HepG2 (cell line): ENCODE data around the gene ANKRD44. TPM values are rescaled to one million over a fixed set of nuclear protein-coding genes. Genes with fewer than 3 reads are reported as not detected.

Source experiments
- ATAC-seq: fragments of 200-7000 bp; cut with Tn5 transposase; 3 replicates; pipeline ENCODE4 v1.9.1; 2020; ENCODE audit warnings: mild to moderate bottlenecking, moderate library complexity
- BruUV-seq: library from RNA; stranded (reverse); fragments of 400-500 nt; replicated peaks from 2 replicates; lab custom pipeline; 2021; lab: Mats Ljungman, UMichigan
- CTCF ChIA-PET: fragments of 300-600 bp; formaldehyde crosslinking; extraction: SDS; loops from one replicate; lab custom pipeline; 2021; ENCODE audit warnings: low total read pairs, inconsistent platforms, low intra/inter-chr PET ratio; lab: Yijun Ruan, JAX
- POLR2A ChIA-PET: fragments of 350-600 bp; sonication (Branson Sonifier 250); formaldehyde crosslinking; loops from one replicate; lab custom pipeline; 2020; ENCODE audit warnings: antibody characterized with exemption, inconsistent platforms; lab: Yijun Ruan, JAX
- DNase-seq: peaks from one replicate; pipeline ENCODE4 v3.0.0-alpha.2; 2015; ENCODE audit warnings: low spot score
- FAIRE-seq: peaks from 3 replicates; lab custom pipeline; 2011; peaks lifted over from hg19 to GRCh38; lab: Jason Lieb, UNC
- H2AFZ ChIP-seq: one replicate; pipeline ENCODE4 v1.6.1; 2011; ENCODE audit warnings: low read length, inconsistent platforms
- H3K27ac ChIP-seq: fragments of 300-600 bp; 3 replicates; pipeline ENCODE4 v1.8.0; 2011; ENCODE audit warnings: mixed run types, mild to moderate bottlenecking, mixed read lengths, low read length, inconsistent platforms; ENCODE audit not compliant: insufficient read depth; ENCODE audit errors: extremely low read length
- H3K27me3 ChIP-seq, 2 experiments: fragments of 200-600 bp in 1 of 2; 2 replicates in 1 of 2; 3 replicates in 1 of 2; pipeline versions ENCODE4 v1.6.0 to v1.8.0; 2011; ENCODE audit warnings: low read length in 2 of 2, mild to moderate bottlenecking in 2 of 2, moderate library complexity in 2 of 2, inconsistent platforms in 1 of 2; ENCODE audit not compliant: insufficient read depth in 2 of 2, control insufficient read depth in 1 of 2
- H3K36me3 ChIP-seq, 2 experiments: fragments of 200-600 bp in 1 of 2; replicated peaks in 1 of 2; 2 replicates in 1 of 2; 3 replicates in 1 of 2; pipeline versions ENCODE4 v1.5.1 to v1.8.0; 2011; ENCODE audit warnings: low read length in 2 of 2, inconsistent platforms in 1 of 2; ENCODE audit not compliant: insufficient read depth in 2 of 2, control insufficient read depth in 1 of 2
- H3K4me1 ChIP-seq: 2 replicates; pipeline ENCODE4 v1.5.1; 2012; ENCODE audit warnings: low read length, inconsistent platforms; ENCODE audit not compliant: insufficient read depth
- H3K4me2 ChIP-seq: 2 replicates; pipeline ENCODE4 v1.6.0; 2011; ENCODE audit warnings: low read depth, low read length, inconsistent platforms
- H3K4me3 ChIP-seq, 3 experiments: fragments of 200-600 bp in 1 of 3; sonication (generic), shearing (Covaris generic) in 1 of 3; replicated peaks in 1 of 3; 2 replicates each; pipeline ENCODE4 v1.5.1; 2011 to 2016; ENCODE audit warnings: low read length in 3 of 3, inconsistent platforms in 2 of 3, low read depth in 2 of 3, mild to moderate bottlenecking in 2 of 3, control low read depth in 1 of 3, mixed read lengths in 1 of 3; ENCODE audit not compliant: insufficient read depth in 1 of 3
- H3K79me2 ChIP-seq: one replicate; pipeline ENCODE4 v1.6.1; 2011; ENCODE audit warnings: low read length, inconsistent platforms; ENCODE audit not compliant: insufficient read depth
- H3K9ac ChIP-seq: 2 replicates; pipeline ENCODE4 v1.6.0; 2011; ENCODE audit warnings: mild to moderate bottlenecking, low read depth, low read length, inconsistent platforms; ENCODE audit not compliant: insufficient read depth
- H3K9me3 ChIP-seq: 2 replicates; pipeline ENCODE4 v1.5.1; 2012; ENCODE audit warnings: mild to moderate bottlenecking, low read length
- H4K20me1 ChIP-seq: 2 replicates; pipeline ENCODE4 v1.6.0; 2011; ENCODE audit warnings: inconsistent platforms, mild to moderate bottlenecking, low read length, moderate library complexity; ENCODE audit not compliant: insufficient read depth
- EED ChIP-seq: sonication (generic); formaldehyde crosslinking; IDR thresholded peaks from 2 replicates; pipeline ENCODE4 v1.5.0; 2020; ENCODE audit warnings: mild to moderate bottlenecking, missing genetic modification reagents
- EZH2 ChIP-seq: conservative IDR thresholded peaks from 2 replicates; pipeline ENCODE4 v1.6.1; 2012; ENCODE audit warnings: mild to moderate bottlenecking, low read depth, low read length, moderate library complexity
- FOXC1 ChIP-seq: sonication (generic); formaldehyde crosslinking; IDR thresholded peaks from 2 replicates; pipeline ENCODE4 v1.8.0; 2022; ENCODE audit warnings: mild to moderate bottlenecking, missing genetic modification reagents, borderline replicate concordance
- IRF9 ChIP-seq: sonication (generic); formaldehyde crosslinking; IDR thresholded peaks from 2 replicates; pipeline ENCODE4 v1.8.0; 2022; ENCODE audit warnings: missing genetic modification reagents, mild to moderate bottlenecking, borderline replicate concordance
- NRL ChIP-seq: sonication (generic); formaldehyde crosslinking; IDR thresholded peaks from 2 replicates; pipeline ENCODE4 v1.5.0; 2020; ENCODE audit warnings: missing genetic modification reagents, mild to moderate bottlenecking, moderate library complexity, borderline replicate concordance
- SKIL ChIP-seq: sonication (generic); formaldehyde crosslinking; IDR thresholded peaks from 2 replicates; pipeline ENCODE4 v1.8.0; 2022; ENCODE audit warnings: missing genetic modification reagents, mild to moderate bottlenecking, moderate library complexity, borderline replicate concordance
- SNRNP70 ChIP-seq: fragments of 200-400 bp; formaldehyde crosslinking; IDR thresholded peaks from 2 replicates; pipeline ENCODE4 v1.6.1; 2017; ENCODE audit warnings: mild to moderate bottlenecking, low read depth, low read length, moderate library complexity
- ZBTB38 ChIP-seq: sonication (generic); formaldehyde crosslinking; IDR thresholded peaks from 2 replicates; pipeline ENCODE4 v1.5.1; 2020; ENCODE audit warnings: mild to moderate bottlenecking, missing genetic modification reagents
- ZFP37 ChIP-seq: sonication (generic); formaldehyde crosslinking; IDR thresholded peaks from 2 replicates; pipeline ENCODE4 v1.4.0; 2020; ENCODE audit warnings: missing genetic modification reagents, borderline replicate concordance
- ZNF264 ChIP-seq: sonication (generic); formaldehyde crosslinking; IDR thresholded peaks from 2 replicates; pipeline ENCODE4 v1.4.0; 2020; ENCODE audit warnings: missing genetic modification reagents
- ZNF556 ChIP-seq: sonication (generic); formaldehyde crosslinking; IDR thresholded peaks from 2 replicates; pipeline ENCODE4 v1.4.0; 2020; ENCODE audit warnings: mild to moderate bottlenecking, missing genetic modification reagents, borderline replicate concordance
- ZNF576 ChIP-seq: sonication (generic); formaldehyde crosslinking; IDR thresholded peaks from 2 replicates; pipeline ENCODE4 v1.4.0; 2020; ENCODE audit warnings: mild to moderate bottlenecking, missing genetic modification reagents
- ZNF777 ChIP-seq: sonication (generic); formaldehyde crosslinking; IDR thresholded peaks from 2 replicates; pipeline ENCODE4 v1.4.0; 2020; ENCODE audit warnings: missing genetic modification reagents
- WGBS: methylation state at CpG from one replicate; pipeline ENCODE4 v1.1.6; 2017; ENCODE audit warnings: low lambda C conversion rate; 5-methylcytosine and 5-hydroxymethylcytosine counted together
- in situ Hi-C: cut with HindIII; loops from 2 replicates; pipeline ENCODE4 v1.10.0; 2017; ENCODE audit warnings: low pct_unique_long_range_greater_than_20kb; ENCODE audit not compliant: extremely low pct_ligation_motif_present
- intact Hi-C: fragments of 100-400 bp; cut with micrococcal nuclease; formaldehyde crosslinking; loops from one replicate; pipeline ENCODE4 v1.10.0; 2022; ENCODE audit not compliant: unreplicated experiment
- polyA plus RNA-seq, 8 experiments: library from polyadenylated mRNA; depleted of rRNA in 3 of 8; stranded (reverse) in 7 of 8; unstranded in 1 of 8; fragments of >200 nt; fragmentation: Illumina TruSeq in 4 of 8; extraction: Trizol in 4 of 8; gene quantifications; 2 replicates each; pipeline versions ENCODE4 v1.2.1 to v1.2.3, GENCODE V29; 2011 to 2016; ENCODE audit warnings: low read depth in 4 of 8, missing spikeins in 1 of 8, mixed read lengths in 1 of 8; ENCODE audit not compliant: insufficient read depth in 1 of 8
- total RNA-seq, 5 experiments: library from RNA; depleted of rRNA; stranded (reverse); fragments of >200 nt; fragmentation: Illumina TruSeq; extraction: Trizol; gene quantifications; 2 replicates each; pipeline ENCODE4 v1.2.3, GENCODE V29; 2016; ENCODE audit warnings: low read depth in 1 of 5

Gene ANKRD44
- total and polyA plus RNA-seq, 2 of the 13 experiments (the other 11 are each of a cell fraction or from before 2014, with no cell fraction given) = 0.04 to 0.11 TPM

DNA sequence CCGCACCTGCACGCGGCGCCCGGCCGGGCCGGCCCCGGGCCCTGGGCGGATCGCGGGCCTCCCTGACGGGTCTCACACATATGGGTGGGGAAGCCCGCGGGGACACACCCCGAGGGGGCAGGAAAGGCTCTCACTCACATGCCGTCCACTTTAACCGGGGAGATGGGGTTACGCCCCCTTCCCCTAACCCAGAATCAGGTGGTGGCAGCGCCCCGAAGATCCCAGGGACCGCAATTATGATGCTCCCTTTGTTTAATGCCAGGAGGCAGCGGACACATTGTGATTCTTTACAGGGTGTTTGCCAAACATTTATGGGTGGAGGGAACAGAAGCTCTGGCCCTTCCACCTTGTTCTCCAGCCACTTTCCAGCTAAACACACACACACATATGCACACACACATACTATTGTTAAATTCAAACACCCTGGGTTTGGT lies 424 bp upstream of the ANKRD44 start:
- POLR2A ChIA-PET = no interaction called here
- intact Hi-C loops = loop anchor here (1.0 kb wide), 1 partner anchor 120 kb away; no protein-coding TSS in a partner anchor
- no peaks in the 10 kb centered on the region for H3K9me3 ChIP-seq
- CTCF ChIA-PET = no interaction called here
- FAIRE-seq (no peak), DNase-seq (no peak), ATAC-seq (no peak)
- WGBS = 29% methylated on average over 4 of the region's 22 CpGs
- H3K27ac ChIP-seq = no peak overlapping the region
- no peaks in the 10 kb centered on the region for H3K36me3 ChIP-seq
- peaks cover 11% of the 10 kb centered on the region for H3K4me1 ChIP-seq
- no peaks in the 10 kb centered on the region for H4K20me1 ChIP-seq
- peak overlapping the region; percentile 84 for H3K4me2 ChIP-seq
- H3K79me2 ChIP-seq = no peaks in the 10 kb centered on the region
- H3K27me3 ChIP-seq = peaks cover 0 to 57% of the 10 kb centered on the region in 2 experiments; a peak in 4 of 5 replicates
- H3K4me3 ChIP-seq = peak overlapping the region in 2 of 3 experiments; percentile 34 to 76; a peak in 4 of 6 replicates
- BruUV-seq = no TSS peak
- TF ChIP-seq ZNF556 (CRISPR knock-in tag) = 0 out of 2 replicates have a peak, but pooled peaks have one; percentile 6
- no peak for TF ChIP-seq ZNF264
- TF ChIP-seq ZFP37 = no peak
- TF ChIP-seq FOXC1 = 0 out of 2 replicates have a peak, but pooled peaks have one; percentile 3
- peak; percentile 80; the same call in 1 of the 2 replicates for TF ChIP-seq EZH2
- TF ChIP-seq SNRNP70 = no peak
- peak overlapping the region; percentile 14; the same call in 1 of the 2 replicates for H3K9ac ChIP-seq
- in situ Hi-C loops = no loop called here
- H2AFZ ChIP-seq = peak overlapping the region; percentile 61

GRCh38 chr2:197309691-197310231 lies 819 bp downstream of the ANKRD44 start:
- H2AFZ ChIP-seq = no peak overlapping the region
- H3K36me3 ChIP-seq = no peaks in the 10 kb centered on the region
- no peaks in the 10 kb centered on the region for H3K9me3 ChIP-seq
- H3K27me3 ChIP-seq = peaks cover 0 to 64% of the 10 kb centered on the region in 2 experiments; a peak in 4 of 5 replicates
- H4K20me1 ChIP-seq = no peaks in the 10 kb centered on the region
- ChIA-PET CTCF (no interaction called here), POLR2A (no interaction called here)
- no peak for FAIRE-seq
- no peak overlapping the region for H3K9ac ChIP-seq
- H3K4me1 ChIP-seq = peaks cover 11% of the 10 kb centered on the region
- no TSS peak for BruUV-seq
- H3K4me2 ChIP-seq = peak overlapping the region; percentile 86
- WGBS = 34% methylated on average over 26 of the region's 30 CpGs
- H3K27ac ChIP-seq = no peak overlapping the region
- intact Hi-C loops = no loop called here
- no peaks in the 10 kb centered on the region for H3K79me2 ChIP-seq
- 0 out of 2 replicates have a peak, but pooled peaks have one; percentile 40 for TF ChIP-seq IRF9 (CRISPR knock-in tag)
- no peak for TF ChIP-seq ZNF576 (CRISPR knock-in tag)
- TF ChIP-seq EED (CRISPR knock-in tag) = 0 out of 2 replicates have a peak, but pooled peaks have one; percentile 65
- TF ChIP-seq NRL (CRISPR knock-in tag) = 0 out of 2 replicates have a peak, but pooled peaks have one; percentile 39
- 0 out of 2 replicates have a peak, but pooled peaks have one; percentile 14 for TF ChIP-seq ZNF777
- peak; percentile 93 for TF ChIP-seq EZH2
- TF ChIP-seq SKIL (CRISPR knock-in tag) = 0 out of 2 replicates have a peak, but pooled peaks have one; percentile 8
- no peak for TF ChIP-seq ZBTB38
- no peak for DNase-seq
- no peak for ATAC-seq
- H3K4me3 ChIP-seq = peak overlapping the region; percentile 39 to 76 (median 64); a peak in 4 of 6 replicates
- in situ Hi-C loops = no loop called here
